Measurements from ENCODE around the gene CADM3. TPM values are rescaled to one million over a fixed set of nuclear protein-coding genes. Genes with fewer than 3 reads are reported as not detected.

Gene CADM3
- total RNA-seq, 6 experiments from 2014 or later, result 0.06 to 0.24 (median 0.17) TPM; not detected in 2

- TF ChIP-seq CTCF (IDR thresholded peaks at IDR 0.05), result no peak
- H3K9me3 Mint-ChIP-seq, result peaks cover 6% of the 10 kb centered on the region; the same call in 1 of the 2 replicates
Measured at GRCh38 chr1:159152031-159152430, 19.4 kb upstream of the CADM3 start.

DNA sequence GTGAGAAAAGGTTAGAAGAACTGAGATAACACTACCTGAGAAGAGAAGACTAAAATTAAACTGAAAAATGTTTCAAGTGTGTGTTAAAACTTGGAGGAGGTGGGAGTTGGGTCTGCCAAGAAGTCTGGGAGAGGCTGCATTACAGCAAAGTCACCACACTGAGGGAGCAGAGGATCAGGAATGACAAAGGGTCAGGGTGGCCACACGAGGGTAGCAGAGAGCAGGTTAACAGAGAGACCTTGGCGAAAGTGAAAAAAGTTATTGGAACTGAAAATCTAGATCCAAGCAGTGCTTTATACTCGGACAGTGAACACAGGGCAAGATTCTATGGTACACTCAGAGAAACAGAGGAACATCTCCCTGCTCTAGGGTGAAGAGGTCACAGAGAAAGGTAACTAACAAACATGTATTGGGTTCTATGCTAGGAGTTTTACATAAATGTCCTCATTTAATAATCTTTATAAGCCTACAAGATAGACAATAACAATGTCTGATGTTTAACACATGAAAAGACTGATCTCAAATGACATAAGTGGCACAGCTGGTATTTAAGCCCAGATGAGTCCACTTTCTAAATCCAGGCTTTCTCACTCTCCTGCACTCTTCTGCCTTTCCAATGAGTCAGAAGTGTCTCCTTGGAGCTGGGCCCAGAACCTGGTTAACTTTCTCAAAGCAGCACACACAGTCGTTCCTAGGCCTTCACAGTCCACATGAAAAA lies 10.3 kb upstream of the CADM3 start:
- peak; percentile 89 for DNase-seq
- Mint-ChIP-seq H3K27me3 (ENCODE audit: insufficient read depth) (peaks cover 9% of the 10 kb centered on the region), H3K4me3 (peak overlapping the region; percentile 65), H3K9me3 (no peaks in the 10 kb centered on the region), H3K36me3 (ENCODE audit: low read depth) (no peaks in the 10 kb centered on the region), H3K27ac (peak overlapping the region; percentile 58), H3K4me1 (ENCODE audit: low read depth) (peaks cover 18% of the 10 kb centered on the region)
- peak; percentile 98 for TF ChIP-seq CTCF (IDR thresholded peaks at IDR 0.05)

More at GRCh38 chr1:159152031-159152430, 19.4 kb upstream of the CADM3 start:
- no peak for DNase-seq
- no peaks in the 10 kb centered on the region for H3K4me1 Mint-ChIP-seq (ENCODE audit: low read depth)
- H3K27me3 Mint-ChIP-seq (ENCODE audit: insufficient read depth), result peaks cover 26% of the 10 kb centered on the region
- H3K27ac Mint-ChIP-seq, result no peak overlapping the region
- no peaks in the 10 kb centered on the region for H3K36me3 Mint-ChIP-seq (ENCODE audit: low read depth)
- no peak overlapping the region for H3K4me3 Mint-ChIP-seq

- peak overlapping the region; percentile 58; the same call in 1 of the 2 replicates for H3K27ac Mint-ChIP-seq
- H3K4me1 Mint-ChIP-seq (ENCODE audit: low read depth), result peaks cover 18% of the 10 kb centered on the region
- H3K4me3 Mint-ChIP-seq, result no peak overlapping the region; the same call in 1 of the 2 replicates
- no peak for TF ChIP-seq CTCF (IDR thresholded peaks at IDR 0.05)
- no peaks in the 10 kb centered on the region for H3K36me3 Mint-ChIP-seq (ENCODE audit: low read depth)
- H3K27me3 Mint-ChIP-seq (ENCODE audit: insufficient read depth), result peaks cover 9% of the 10 kb centered on the region
- no peak for DNase-seq
- no peaks in the 10 kb centered on the region for H3K9me3 Mint-ChIP-seq
Measured at GRCh38 chr1:159161719-159162026, 9.7 kb upstream of the CADM3 start.

GRCh38 chr1:159162516-159163265 lies 8.7 kb upstream of the CADM3 start:
- H3K9me3 Mint-ChIP-seq, result no peaks in the 10 kb centered on the region
- no peaks in the 10 kb centered on the region for H3K36me3 Mint-ChIP-seq (ENCODE audit: low read depth)
- no peak for DNase-seq
- H3K4me1 Mint-ChIP-seq (ENCODE audit: low read depth), result peaks cover 18% of the 10 kb centered on the region
- H3K4me3 Mint-ChIP-seq, result no peak overlapping the region
- no peak overlapping the region for H3K27ac Mint-ChIP-seq
- H3K27me3 Mint-ChIP-seq (ENCODE audit: insufficient read depth), result peaks cover 5% of the 10 kb centered on the region
- TF ChIP-seq CTCF (IDR thresholded peaks at IDR 0.05), result no peak

- Mint-ChIP-seq H3K4me1 (ENCODE audit: low read depth) (peaks cover 18% of the 10 kb centered on the region), H3K36me3 (ENCODE audit: low read depth) (no peaks in the 10 kb centered on the region), H3K4me3 (no peak overlapping the region), H3K9me3 (no peaks in the 10 kb centered on the region), H3K27me3 (ENCODE audit: insufficient read depth) (peaks cover 13% of the 10 kb centered on the region), H3K27ac (no peak overlapping the region)
- TF ChIP-seq CTCF (IDR thresholded peaks at IDR 0.05), result no peak
- no peak for DNase-seq
Measured at GRCh38 chr1:159163614-159164228, 7.7 kb upstream of the CADM3 start.
